T47D (cell line): Measurements from ENCODE around the gene TBXAS1.
A peak's percentile ranks its signal among the peaks of the same experiment; 100 is the strongest.
"Not testable (repeated sequence)": the region's sequence is repeated elsewhere in the genome, so short reads cannot be mapped to it uniquely, and the experiment has no call there.

Experiments used
- DNase-seq, 2 experiments: peaks; one replicate each; pipeline versions ENCODE4 v3.0.0 to v3.0.0-alpha.2; 2011 to 2012; ENCODE audit warnings: low read depth in 1 of 2, low spot score in 1 of 2
- JUND ChIP-seq: IDR thresholded peaks from 2 replicates; pipeline ENCODE4 v1.6.1; 2012; ENCODE audit warnings: low read depth
- in situ Hi-C: cut with HindIII; loops from 2 replicates; pipeline ENCODE4 v1.10.0; 2016; ENCODE audit warnings: low sequenced_read_pairs, low pct_unique_long_range_greater_than_20kb

TBXAS1 gene

GRCh38 chr7:139811066-139811465, 18.0 kb upstream of the TBXAS1 start:
- in situ Hi-C loops, result no loop called here
- DNase-seq, result no peak

DNA sequence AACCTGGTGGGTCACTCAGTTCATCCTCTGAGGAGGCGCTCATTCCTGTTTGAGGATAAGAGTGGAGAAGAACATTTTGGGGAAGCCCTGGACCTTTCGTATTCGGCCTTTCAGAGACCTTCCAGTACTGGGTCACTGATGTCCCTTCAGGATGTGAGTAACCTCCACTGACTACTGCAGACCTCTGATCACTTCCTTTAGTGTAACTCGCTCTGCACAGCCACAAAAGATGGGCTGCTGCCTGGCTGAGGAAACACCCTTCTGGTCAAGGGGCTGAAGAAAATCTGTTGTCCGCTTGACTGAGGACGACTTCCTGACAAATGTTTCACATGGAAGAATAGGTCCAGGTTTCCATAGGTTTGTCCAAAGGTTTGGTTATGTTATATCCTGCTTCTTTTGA, 15.9 kb upstream of the TBXAS1 start:
- TF ChIP-seq JUND, result no peak
- in situ Hi-C loops, result no loop called here
- DNase-seq, result no peak

More at GRCh38 chr7:139811066-139811465, 18.0 kb upstream of the TBXAS1 start:
- TF ChIP-seq JUND, result no peak

DNA sequence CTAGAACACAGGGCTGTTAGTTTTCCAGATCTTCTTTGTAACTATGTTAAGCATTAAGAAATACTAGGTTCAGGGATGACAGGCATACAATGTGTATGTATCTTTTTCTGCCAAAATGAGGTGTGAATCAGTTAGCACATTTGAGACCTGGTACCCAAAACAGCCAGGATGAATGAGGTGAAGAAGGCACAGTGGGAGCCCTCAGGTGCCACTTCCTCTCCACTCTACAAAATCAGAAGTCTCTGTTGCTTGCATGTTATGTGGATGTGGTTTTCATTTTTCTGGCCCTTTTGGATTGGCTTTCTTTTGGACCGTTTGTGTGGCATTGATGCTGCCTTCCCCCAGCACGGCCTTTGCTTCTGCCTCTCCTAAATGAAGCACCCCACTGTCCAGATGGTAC, 15.4 kb upstream of the TBXAS1 start:
- in situ Hi-C loops, result no loop called here
- DNase-seq, result no peak
- TF ChIP-seq JUND, result no peak

DNA sequence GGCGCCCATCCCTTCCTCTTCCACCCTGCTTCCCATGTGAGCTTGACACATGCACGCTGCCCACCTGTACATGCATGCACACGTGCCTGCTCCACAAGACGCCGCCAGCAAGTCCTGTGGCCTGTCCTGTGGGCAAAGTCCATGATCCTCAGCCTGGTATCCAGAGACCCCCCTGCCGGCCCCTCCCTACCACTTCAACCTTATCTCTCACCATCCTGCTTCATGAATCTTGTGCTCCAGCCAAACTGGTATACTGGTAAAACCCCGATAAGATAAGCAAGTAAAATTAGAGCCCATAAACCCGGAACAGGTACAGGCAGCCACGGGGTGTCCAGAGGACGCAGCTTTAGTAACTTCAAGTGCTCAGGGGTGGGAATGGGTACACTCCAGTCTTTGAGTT, 11.8 kb upstream of the TBXAS1 start:
- DNase-seq, result no peak
- in situ Hi-C loops, result no loop called here
- TF ChIP-seq JUND, result no peak

DNA sequence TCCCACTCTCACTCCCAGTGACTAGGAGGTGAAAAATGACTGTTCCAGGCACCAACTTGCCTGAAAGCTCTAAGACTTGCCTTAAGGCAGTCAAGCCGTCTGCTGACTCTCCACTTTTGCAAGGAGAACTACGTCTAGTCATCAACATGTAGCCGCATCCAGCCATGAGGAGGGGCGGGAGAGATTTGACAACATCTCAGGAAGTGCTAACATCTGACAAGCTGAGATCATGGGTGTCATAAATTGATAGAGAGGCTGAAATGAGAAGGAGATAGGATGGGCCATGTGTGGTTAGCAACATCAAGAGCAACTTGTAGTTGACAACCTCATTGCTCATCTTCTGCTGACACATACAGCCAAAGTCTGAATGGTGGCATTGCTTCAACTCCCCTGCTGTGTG, 9.0 kb upstream of the TBXAS1 start:
- no peak for DNase-seq
- in situ Hi-C loops, result no loop called here
- TF ChIP-seq JUND, result no peak

DNA sequence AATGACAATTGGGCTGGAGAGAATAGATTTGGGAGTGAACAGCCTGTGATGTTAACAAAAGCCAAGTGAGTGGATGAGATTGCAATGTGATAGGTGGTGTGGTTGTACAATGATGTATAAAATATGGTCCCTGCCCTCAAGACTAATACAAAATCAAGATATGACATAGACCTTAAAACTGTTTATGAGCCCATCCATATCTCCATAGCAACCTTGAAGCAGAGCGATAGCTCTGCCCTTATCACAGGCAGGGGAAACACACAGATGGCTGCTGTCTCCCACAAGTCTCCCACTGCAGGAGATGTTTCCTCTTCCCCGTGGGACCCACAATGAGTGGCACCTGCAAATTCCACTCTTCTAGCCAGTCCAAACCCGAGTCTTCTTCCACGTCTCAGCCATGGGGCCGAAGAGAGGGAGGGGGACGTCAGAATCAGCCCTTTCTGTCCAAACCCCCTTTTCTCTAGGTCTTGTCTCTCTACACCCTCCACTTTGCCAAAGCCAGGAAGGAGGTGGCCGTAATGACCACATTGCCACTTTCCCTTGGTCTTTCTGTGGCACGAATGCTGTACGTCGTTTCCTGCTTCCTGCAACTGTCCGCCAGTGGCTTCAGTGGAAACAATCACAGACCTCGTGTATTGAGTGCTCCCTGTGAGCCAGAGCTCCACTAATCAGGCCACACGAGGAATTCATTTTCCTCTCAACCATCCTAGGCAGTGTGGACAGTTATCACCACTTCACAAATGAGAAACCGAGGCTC, 7.5 kb upstream of the TBXAS1 start:
- in situ Hi-C loops, result no loop called here
- TF ChIP-seq JUND, result no peak
- no peak for DNase-seq

GRCh38 chr7:139822855-139823254, 6.2 kb upstream of the TBXAS1 start:
- in situ Hi-C loops, result no loop called here
- no peak for TF ChIP-seq JUND
- no peak for DNase-seq

- no peak for TF ChIP-seq JUND
- in situ Hi-C loops, result no loop called here
- DNase-seq, result no peak
Measured at GRCh38 chr7:139823959-139824521, 5.0 kb upstream of the TBXAS1 start.

- in situ Hi-C loops, result no loop called here
- TF ChIP-seq JUND, result no peak
- DNase-seq, result no peak
Measured at GRCh38 chr7:139825666-139826290, 3.3 kb upstream of the TBXAS1 start.

DNA sequence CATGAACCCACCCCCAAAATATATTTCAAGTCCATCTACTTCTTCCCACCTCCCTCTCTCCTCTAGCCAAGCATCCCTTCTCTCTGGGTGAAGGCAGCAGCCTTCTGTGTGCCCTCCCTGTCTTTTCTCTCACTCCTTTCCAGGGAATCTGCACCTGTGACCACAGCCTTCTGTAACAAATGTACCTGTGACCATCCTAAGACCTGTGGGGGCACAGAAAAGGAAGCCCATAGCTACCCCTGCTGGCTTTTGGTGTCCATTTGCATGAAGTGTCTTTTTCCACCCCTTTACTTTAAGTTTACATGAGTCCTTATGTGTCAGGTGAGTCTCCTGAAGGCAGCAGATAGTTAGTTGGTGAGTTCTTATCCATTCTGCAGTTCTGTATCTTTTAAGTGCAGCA, 2.0 kb upstream of the TBXAS1 start:
- in situ Hi-C loops, result no loop called here
- DNase-seq, result peak in 1 of 2 experiments; percentile 36
- no peak for TF ChIP-seq JUND

DNA sequence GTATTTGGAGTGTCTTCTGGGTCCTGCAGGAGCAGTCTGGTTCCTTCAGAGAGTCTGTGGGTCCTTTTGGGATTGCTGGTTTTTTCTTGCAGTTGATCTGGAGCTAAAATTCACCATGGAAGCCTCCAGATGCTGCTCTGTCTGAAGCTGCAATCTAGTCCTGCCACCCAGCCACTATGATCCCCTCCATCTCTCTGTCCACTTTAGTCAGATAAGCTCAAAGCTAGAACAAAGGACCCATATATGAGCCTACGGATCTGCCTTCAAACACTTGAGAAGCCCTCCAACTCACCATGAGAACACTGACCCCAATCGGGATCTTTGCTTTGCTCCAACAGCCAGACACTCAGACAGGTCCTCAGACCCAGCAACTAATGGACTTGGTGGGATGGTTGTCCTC, 618 bp upstream of the TBXAS1 start:
- in situ Hi-C loops, result no loop called here
- no peak for TF ChIP-seq JUND
- no peak for DNase-seq

DNA sequence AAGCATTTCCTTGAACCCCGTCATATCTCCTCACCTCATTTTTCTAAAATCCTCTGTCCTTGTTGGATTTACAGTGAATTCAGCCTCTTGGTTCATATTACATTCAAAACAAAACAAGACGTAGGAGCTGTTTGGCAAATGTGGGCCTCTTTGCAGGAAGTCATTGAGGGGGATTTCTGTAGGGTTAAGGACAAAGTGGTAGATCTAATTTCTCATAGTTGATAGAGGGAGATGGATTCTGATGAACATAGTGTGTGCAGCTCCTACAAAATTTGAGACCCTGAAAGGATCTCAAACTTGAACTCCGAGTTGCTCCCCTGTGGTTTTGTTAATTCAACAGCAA, 682 bp downstream of the TBXAS1 start:
- TF ChIP-seq JUND, result no peak
- in situ Hi-C loops, result no loop called here
- DNase-seq, result no peak

- no peak for TF ChIP-seq JUND
- in situ Hi-C loops, result no loop called here
- DNase-seq, result no peak
Measured at GRCh38 chr7:139830292-139830691, 1.2 kb downstream of the TBXAS1 start.

- in situ Hi-C loops, result no loop called here
Measured at GRCh38 chr7:139830782-139831501, 1.9 kb downstream of the TBXAS1 start.

DNA sequence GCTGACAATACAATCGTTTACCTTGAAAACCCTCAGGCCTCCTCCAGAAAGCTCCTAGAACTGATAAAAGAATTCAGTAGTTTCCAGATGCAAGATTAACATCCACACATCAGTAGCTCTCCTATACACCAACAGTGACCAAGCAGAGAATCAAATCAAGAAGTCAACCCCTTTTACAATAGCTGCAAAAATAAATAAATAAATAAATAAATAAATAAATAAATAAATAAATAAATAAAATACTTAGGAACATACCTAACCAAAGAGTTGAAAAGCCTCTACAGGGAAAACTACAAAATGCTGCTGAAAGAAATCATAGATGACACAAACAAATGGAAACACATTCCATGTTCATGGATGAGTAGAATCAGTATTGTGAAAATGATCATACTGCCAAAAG, 6.8 kb downstream of the TBXAS1 start:
- in situ Hi-C loops, result not testable (repeated sequence)

More at GRCh38 chr7:139830782-139831501, 1.9 kb downstream of the TBXAS1 start:
- TF ChIP-seq JUND, result no peak
- DNase-seq, result no peak

DNA sequence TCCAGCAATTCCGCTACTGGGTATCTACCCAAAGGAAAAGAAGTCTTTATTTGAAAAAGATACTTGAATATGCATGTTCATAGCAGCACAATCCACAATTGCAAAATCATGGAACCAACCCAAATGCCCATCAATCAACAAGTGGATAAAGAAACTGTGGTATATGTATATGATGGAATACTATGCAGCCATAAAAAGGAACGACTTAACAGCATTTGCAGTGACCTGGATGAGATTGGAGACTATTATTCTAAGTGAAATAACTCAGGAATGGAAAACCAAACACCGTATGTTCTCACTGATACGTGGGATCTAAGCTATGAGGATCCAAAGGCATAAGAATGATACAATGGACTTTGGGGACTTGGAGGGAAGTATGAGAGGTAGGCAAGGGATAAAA, 8.2 kb downstream of the TBXAS1 start:
- in situ Hi-C loops, DNase-seq: not testable (repeated sequence)

More for the DNA sequence above, 6.8 kb downstream of the TBXAS1 start:
- not testable (repeated sequence) for DNase-seq
